Measurements from ENCODE around the gene ANK3. TPM values are rescaled to one million over a fixed set of nuclear protein-coding genes. Genes with fewer than 3 reads are reported as not detected.

The ANK3 gene
- total RNA-seq, 6 experiments from 2014 or later: not detected

GRCh38 chr10:60414111-60414510, 24.4 kb upstream of the ANK3 start:
- TF ChIP-seq, protein P1, sequence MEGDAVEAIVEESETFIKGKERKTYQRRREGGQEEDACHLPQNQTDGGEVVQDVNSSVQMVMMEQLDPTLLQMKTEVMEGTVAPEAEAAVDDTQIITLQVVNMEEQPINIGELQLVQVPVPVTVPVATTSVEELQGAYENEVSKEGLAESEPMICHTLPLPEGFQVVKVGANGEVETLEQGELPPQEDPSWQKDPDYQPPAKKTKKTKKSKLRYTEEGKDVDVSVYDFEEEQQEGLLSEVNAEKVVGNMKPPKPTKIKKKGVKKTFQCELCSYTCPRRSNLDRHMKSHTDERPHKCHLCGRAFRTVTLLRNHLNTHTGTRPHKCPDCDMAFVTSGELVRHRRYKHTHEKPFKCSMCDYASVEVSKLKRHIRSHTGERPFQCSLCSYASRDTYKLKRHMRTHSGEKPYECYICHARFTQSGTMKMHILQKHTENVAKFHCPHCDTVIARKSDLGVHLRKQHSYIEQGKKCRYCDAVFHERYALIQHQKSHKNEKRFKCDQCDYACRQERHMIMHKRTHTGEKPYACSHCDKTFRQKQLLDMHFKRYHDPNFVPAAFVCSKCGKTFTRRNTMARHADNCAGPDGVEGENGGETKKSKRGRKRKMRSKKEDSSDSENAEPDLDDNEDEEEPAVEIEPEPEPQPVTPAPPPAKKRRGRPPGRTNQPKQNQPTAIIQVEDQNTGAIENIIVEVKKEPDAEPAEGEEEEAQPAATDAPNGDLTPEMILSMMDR (IDR thresholded peaks at IDR 0.05): no peak
- peaks cover 3% of the 10 kb centered on the region for H3K27me3 Mint-ChIP-seq (ENCODE audit: insufficient read depth)
- H3K36me3 Mint-ChIP-seq (ENCODE audit: low read depth): no peaks in the 10 kb centered on the region
- H3K4me3 Mint-ChIP-seq: no peak overlapping the region
- H3K4me1 Mint-ChIP-seq (ENCODE audit: low read depth): peaks cover 71% of the 10 kb centered on the region
- H3K27ac Mint-ChIP-seq: peak overlapping the region; percentile 88; the same call in 1 of the 2 replicates
- H3K9me3 Mint-ChIP-seq: no peaks in the 10 kb centered on the region
- no peak for DNase-seq

DNA sequence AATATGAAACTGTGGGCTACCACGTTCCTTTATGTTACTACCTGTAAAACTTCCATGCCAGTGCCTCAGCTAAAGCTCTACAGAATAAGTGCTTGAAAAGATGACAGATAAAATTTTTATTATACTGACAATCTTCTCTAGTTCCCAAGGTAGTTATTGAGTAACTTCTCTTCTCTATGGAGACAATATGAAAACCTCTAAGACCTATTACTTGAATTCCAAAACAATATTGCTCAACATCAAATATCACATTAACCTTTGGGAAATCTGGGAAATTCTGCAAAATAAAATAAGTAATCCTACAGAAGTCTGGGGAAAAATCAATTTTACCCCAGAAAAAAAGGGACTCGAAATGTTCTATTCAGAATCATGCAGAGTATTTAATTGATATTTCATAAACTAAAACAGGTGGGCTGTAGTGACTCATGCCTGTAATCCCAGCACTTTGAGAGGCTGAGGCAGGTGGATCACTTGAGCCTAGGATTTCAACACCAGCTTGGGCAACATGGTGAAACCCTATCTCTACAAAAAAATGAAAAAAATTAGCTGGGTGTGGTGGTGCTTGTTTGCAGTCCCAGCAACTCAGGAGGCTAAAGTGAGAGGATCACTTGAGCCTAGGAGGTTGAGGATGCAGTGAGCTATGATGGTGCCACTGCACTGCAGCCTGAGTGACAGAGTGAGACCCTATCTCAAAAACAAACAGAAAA, 23.8 kb upstream of the ANK3 start:
- Mint-ChIP-seq H3K27ac (no peak overlapping the region), H3K27me3 (ENCODE audit: insufficient read depth) (peaks cover 3% of the 10 kb centered on the region), H3K4me3 (no peak overlapping the region), H3K4me1 (ENCODE audit: low read depth) (peaks cover 78% of the 10 kb centered on the region), H3K9me3 (no peaks in the 10 kb centered on the region), H3K36me3 (ENCODE audit: low read depth) (no peaks in the 10 kb centered on the region)
- TF ChIP-seq, protein P1 (IDR thresholded peaks at IDR 0.05): no peak
- no peak for DNase-seq

DNA sequence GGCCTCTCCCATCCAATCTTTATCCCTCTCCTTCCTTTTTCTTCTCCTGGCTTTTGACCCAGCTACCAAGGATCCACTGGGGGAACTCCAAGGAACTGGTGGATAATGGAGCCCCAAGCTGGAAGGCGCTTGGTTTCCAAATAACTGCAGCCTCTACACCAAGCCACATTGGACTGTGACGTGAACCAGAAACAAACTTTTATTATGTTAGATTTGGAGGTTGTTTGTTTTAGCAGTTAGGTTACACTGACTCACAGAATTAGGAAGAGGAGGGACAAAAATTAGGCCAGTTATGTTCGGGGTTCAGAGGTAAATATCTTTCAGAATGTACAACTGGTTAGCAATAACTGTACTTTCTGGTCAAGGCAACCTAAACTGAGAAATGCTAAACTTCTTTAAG, 21.3 kb upstream of the ANK3 start:
- TF ChIP-seq, protein P1 (IDR thresholded peaks at IDR 0.05): no peak
- peaks cover 54% of the 10 kb centered on the region for H3K4me1 Mint-ChIP-seq (ENCODE audit: low read depth)
- H3K4me3 Mint-ChIP-seq: no peak overlapping the region; the same call in 1 of the 2 replicates
- no peak for DNase-seq
- H3K9me3 Mint-ChIP-seq: no peaks in the 10 kb centered on the region
- H3K27me3 Mint-ChIP-seq (ENCODE audit: insufficient read depth): peaks cover 3% of the 10 kb centered on the region
- no peaks in the 10 kb centered on the region for H3K36me3 Mint-ChIP-seq (ENCODE audit: low read depth)
- H3K27ac Mint-ChIP-seq: no peak overlapping the region

DNA sequence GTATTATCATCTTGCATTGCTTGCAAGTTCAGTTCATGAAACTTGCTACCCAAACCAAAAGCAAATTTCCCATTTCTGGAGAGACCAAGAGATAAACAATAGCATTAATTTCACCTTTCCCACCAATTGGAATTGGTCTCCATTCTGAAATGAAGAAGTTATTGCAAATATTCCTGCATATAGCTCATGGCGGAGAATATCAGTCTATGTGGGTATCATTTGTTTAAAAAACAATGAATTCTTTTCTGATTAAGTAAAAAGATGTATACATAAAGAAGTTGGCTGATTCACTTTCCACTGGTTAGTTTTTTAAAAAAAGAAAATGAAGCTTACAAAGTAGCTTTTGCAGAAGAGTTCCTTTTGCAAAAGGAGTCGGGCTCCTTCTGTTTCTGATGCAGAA, 19.5 kb upstream of the ANK3 start:
- H3K4me3 Mint-ChIP-seq: no peak overlapping the region
- no peak for DNase-seq
- peaks cover 36% of the 10 kb centered on the region for H3K4me1 Mint-ChIP-seq (ENCODE audit: low read depth)

GRCh38 chr10:60406182-60406581, 16.5 kb upstream of the ANK3 start:
- TF ChIP-seq, protein P1 (IDR thresholded peaks at IDR 0.05): no peak
- no peak for DNase-seq
- Mint-ChIP-seq H3K4me3 (no peak overlapping the region), H3K36me3 (ENCODE audit: low read depth) (no peaks in the 10 kb centered on the region), H3K27me3 (ENCODE audit: insufficient read depth) (peaks cover 3% of the 10 kb centered on the region; the same call in 1 of the 2 replicates), H3K27ac (no peak overlapping the region), H3K4me1 (ENCODE audit: low read depth) (peaks cover 27% of the 10 kb centered on the region), H3K9me3 (peaks cover 7% of the 10 kb centered on the region; the same call in 1 of the 2 replicates)

More for the DNA sequence above, 19.5 kb upstream of the ANK3 start:
- H3K9me3 Mint-ChIP-seq: no peaks in the 10 kb centered on the region
- TF ChIP-seq, protein P1 (IDR thresholded peaks at IDR 0.05): no peak
- H3K36me3 Mint-ChIP-seq (ENCODE audit: low read depth): no peaks in the 10 kb centered on the region
- no peak overlapping the region for H3K27ac Mint-ChIP-seq
- peaks cover 3% of the 10 kb centered on the region for H3K27me3 Mint-ChIP-seq (ENCODE audit: insufficient read depth)
